ENCODE data around the gene CELA2B. TPM values are rescaled to one million over a fixed set of nuclear protein-coding genes. Genes with fewer than 3 reads are reported as not detected.

Gene CELA2B
- total and polyA plus RNA-seq, 2 of the 8 experiments (the other 6 are each of a cell fraction or from before 2014, with no cell fraction given), result not detected

DNA sequence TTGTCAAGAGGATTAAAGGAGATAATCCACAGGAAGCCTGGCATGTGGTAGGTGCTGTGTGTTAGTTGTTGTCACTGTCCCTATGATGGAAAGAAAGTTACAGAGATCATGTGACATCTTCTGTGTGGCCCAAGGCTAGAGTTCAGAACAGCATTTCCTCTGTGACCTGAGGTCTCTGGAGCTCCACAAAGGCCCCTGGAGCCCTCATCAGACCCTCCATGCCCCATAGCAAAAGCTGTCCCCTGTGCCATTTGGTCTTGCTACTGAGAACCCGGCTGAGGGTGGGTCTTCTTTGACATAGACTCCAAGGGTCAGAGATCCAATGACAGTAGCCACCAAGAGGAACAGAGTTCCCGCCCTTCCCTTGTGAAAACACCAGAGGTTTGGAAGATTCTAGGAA, 8.1 kb downstream of the CELA2B start:
- Histone ChIP-seq H3K4me1 (replicated peaks in 1 of 4; ENCODE audit: control insufficient read depth in 3 of 4, insufficient read depth in 4 of 4, low read length in 3 of 4) (no peaks in the 10 kb centered on the region), H4K5ac (ENCODE audit: insufficient read length, low read depth, low read length) (no peak overlapping the region), H3K56ac (replicated peaks; ENCODE audit: insufficient read length, low read depth, low read length) (no peak overlapping the region), H3K23me2 (ENCODE audit: low read depth, low read length) (no peaks in the 10 kb centered on the region), H3K4ac (replicated peaks; ENCODE audit: insufficient read length, low read depth, low read length) (no peak overlapping the region), H2BK120ac (replicated peaks; ENCODE audit: low read depth, low read length) (no peak overlapping the region), H4K91ac (replicated peaks; ENCODE audit: insufficient read length, low read length) (no peak overlapping the region), H2BK5ac (ENCODE audit: low read depth, low read length) (no peak overlapping the region), H3K36me3 (ENCODE audit: control insufficient read depth in 2 of 4, insufficient read depth in 4 of 4, low read length in 3 of 4) (no peaks in the 10 kb centered on the region), H2BK12ac (ENCODE audit: low read depth, low read length) (no peak overlapping the region), H3K4me2 (ENCODE audit: insufficient read depth in 1 of 2, low read depth in 2 of 2, low read length in 2 of 2) (no peak overlapping the region), H2AFZ (ENCODE audit: low read length) (no peak overlapping the region), H4K20me1 (replicated peaks in 1 of 2; ENCODE audit: control insufficient read depth in 1 of 2, insufficient read depth in 2 of 2, low read length in 2 of 2) (peaks cover 0 to 3% of the 10 kb centered on the region in 2 experiments), H3K9ac (replicated peaks in 1 of 4; ENCODE audit: extremely low read depth in 1 of 4, low read depth in 3 of 4, low read length in 3 of 4) (no peak overlapping the region), H3K79me1 (ENCODE audit: low read depth, low read length) (no peaks in the 10 kb centered on the region), H3K18ac (ENCODE audit: extremely low read depth, low read length) (no peak overlapping the region), H3K4me3 (ENCODE audit: extremely low read depth in 1 of 4, insufficient read depth in 2 of 4, low read depth in 3 of 4, low read length in 4 of 4) (no peak overlapping the region), H2AK5ac (ENCODE audit: low read depth, low read length) (no peak overlapping the region), H3K27ac (ENCODE audit: low read depth, low read length) (no peak overlapping the region), H3K9me3 (ENCODE audit: insufficient read depth in 2 of 2, low read depth in 1 of 2, low read length in 1 of 2) (no peaks in the 10 kb centered on the region), H3K14ac (ENCODE audit: insufficient read length) (no peak overlapping the region), H3K79me2 (ENCODE audit: control insufficient read depth in 1 of 2, insufficient read depth in 2 of 2, low read length in 2 of 2) (no peaks in the 10 kb centered on the region), H3K27me3 (replicated peaks in 1 of 4; ENCODE audit: control insufficient read depth in 3 of 4, extremely low read depth in 1 of 4, insufficient read depth in 3 of 4, low read length in 3 of 4) (no peaks in the 10 kb centered on the region), H4K8ac (ENCODE audit: extremely low read depth, insufficient read depth, low read length) (no peak overlapping the region), H2BK15ac (ENCODE audit: low read length) (no peak overlapping the region), H3K23ac (ENCODE audit: insufficient read length) (no peak overlapping the region), H2BK20ac (ENCODE audit: low read length) (no peak overlapping the region)
- TF ChIP-seq POU5F1 (IDR thresholded peaks at IDR 0.05; ENCODE audit: low read depth, low read length), result no peak
- TF ChIP-seq MAFK (IDR thresholded peaks at IDR 0.05; ENCODE audit: low read depth, low read length), result no peak
- no peak for TF ChIP-seq JUN (IDR thresholded peaks at IDR 0.05; ENCODE audit: low read depth, low read length)
- no peak for TF ChIP-seq GTF2F1 (IDR thresholded peaks at IDR 0.05; ENCODE audit: borderline replicate concordance, low read depth, low read length)
- no peak for TF ChIP-seq RBBP5 (IDR thresholded peaks at IDR 0.05; ENCODE audit: borderline replicate concordance, low read depth, low read length)
- no peak for TF ChIP-seq BCL11A (IDR thresholded peaks at IDR 0.05; ENCODE audit: low read depth in 2 of 2, low read length in 2 of 2)
- TF ChIP-seq, protein P1, sequence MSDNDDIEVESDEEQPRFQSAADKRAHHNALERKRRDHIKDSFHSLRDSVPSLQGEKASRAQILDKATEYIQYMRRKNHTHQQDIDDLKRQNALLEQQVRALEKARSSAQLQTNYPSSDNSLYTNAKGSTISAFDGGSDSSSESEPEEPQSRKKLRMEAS (IDR thresholded peaks at IDR 0.05), result no peak
- no peak for TF ChIP-seq GABPA (IDR thresholded peaks at IDR 0.05; ENCODE audit: borderline replicate concordance, insufficient read depth, low read length)
- no peak for FAIRE-seq
- no peak for DNase-seq (ENCODE audit: low read depth in 1 of 2, low spot score in 2 of 2)
- ChIA-PET CTCF (ENCODE audit: partially characterized antibody) (interaction anchor here (0.6 kb wide), 1 partner anchor 1010 kb away, joined by 3 read pairs; no protein-coding TSS in a partner anchor), POLR2A (ENCODE audit: partially characterized antibody) (interaction anchor here (0.9 kb wide), 1 partner anchor 43 kb away, joined by 3 read pairs; no protein-coding TSS in a partner anchor)
- WGBS, 2 experiments (ENCODE audit: extremely low coverage in 1 of 2, insufficient coverage in 1 of 2, insufficient read length in 1 of 2, insufficient replicate concordance in 2 of 2, low coverage in 1 of 2, low lambda C conversion rate in 2 of 2, missing lambda C conversion rate in 1 of 2), result 93% methylated on average over 2 of the region's 2 CpGs; no CpG with 5 or more reads in 1 of the 2 experiments

Measured in H1 (cell line).